HCT116 (cell line): ENCODE measurements around the gene DHODH. TPM values are rescaled to one million over a fixed set of nuclear protein-coding genes. Genes with fewer than 3 reads are reported as not detected.

Source experiments
- ATAC-seq: fragments of 200-7000 bp; cut with Tn5 transposase; 2 replicates; pipeline ENCODE4 v1.9.1; 2020; ENCODE audit warnings: mild to moderate bottlenecking, moderate library complexity
- BruUV-seq: library from RNA; stranded (reverse); fragments of 400-500 nt; replicated peaks from 2 replicates; lab custom pipeline; 2021; lab: Mats Ljungman, UMichigan
- CTCF ChIA-PET: fragments of 300-600 bp; sonication (Branson Sonifier 250); formaldehyde crosslinking; loops from one replicate; lab custom pipeline; 2021; ENCODE audit warnings: antibody characterized with exemption; lab: Charles Lee
- POLR2A ChIA-PET: fragments of 300-600, 350-600 bp; sonication (Branson Sonifier 250); formaldehyde crosslinking; loops from one replicate; lab custom pipeline; 2021; ENCODE audit warnings: antibody characterized with exemption; lab: Charles Lee
- RAD21 ChIA-PET, 2 experiments: fragments of 300-600 bp; sonication (Branson Sonifier 250); formaldehyde crosslinking; loops; one replicate each; lab custom pipeline; 2023; ENCODE audit warnings: low total read pairs in 2 of 2; ENCODE audit not compliant: uncharacterized antibody in 2 of 2, unreplicated experiment in 2 of 2, low non-redundant PET in 1 of 2; lab: Charles Lee
- DNase-seq: peaks from one replicate; pipeline ENCODE4 v3.0.0-alpha.2; 2010; ENCODE audit warnings: low read depth, low spot score
- H2AFZ ChIP-seq: fragments of 200-600 bp; shearing (Covaris generic), sonication (generic); 2 replicates; pipeline ENCODE4 v1.6.1; 2017; ENCODE audit warnings: low read depth, mixed run types, mixed read lengths, antibody characterized with exemption, low read length; ENCODE audit not compliant: poor library complexity, severe bottlenecking
- H3K27ac ChIP-seq: 2 replicates; pipeline ENCODE4 v1.5.1; 2012; ENCODE audit warnings: low read depth, low read length
- H3K27me3 ChIP-seq: fragments of 200-600 bp; sonication (generic); 2 replicates; pipeline ENCODE4 v1.6.1; 2016; ENCODE audit warnings: mixed run types, low read length, mixed read lengths; ENCODE audit not compliant: insufficient read depth
- H3K36me3 ChIP-seq, 2 experiments: fragments of 200-500 bp in 1 of 2; fragments of 200-600 bp in 1 of 2; sonication (Bioruptor generic) in 1 of 2; sonication (generic) in 1 of 2; 2 replicates each; pipeline versions ENCODE4 v1.5.1 to v1.6.1; 2014 to 2016; ENCODE audit warnings: low read length in 2 of 2, inconsistent platforms in 1 of 2, mixed read lengths in 1 of 2, mixed run types in 1 of 2; ENCODE audit not compliant: insufficient read depth in 2 of 2, control insufficient read depth in 1 of 2
- H3K4me1 ChIP-seq, 2 experiments: fragments of 200-600 bp in 1 of 2; sonication (generic) in 1 of 2; 2 replicates each; pipeline versions ENCODE4 v1.5.1 to v1.6.1; 2012 to 2017; ENCODE audit warnings: low read length in 2 of 2, inconsistent platforms in 1 of 2, mild to moderate bottlenecking in 1 of 2, mixed read lengths in 1 of 2, mixed run types in 1 of 2, moderate library complexity in 1 of 2; ENCODE audit not compliant: insufficient read depth in 2 of 2, control insufficient read depth in 1 of 2
- H3K4me2 ChIP-seq: fragments of 200-600 bp; sonication (generic); 2 replicates; pipeline ENCODE4 v1.6.1; 2017; ENCODE audit warnings: mixed run types, low read length, mixed read lengths
- H3K4me3 ChIP-seq, 2 experiments: fragments of 200-600 bp in 1 of 2; sonication (generic) in 1 of 2; replicated peaks in 1 of 2; 2 replicates each; pipeline ENCODE4 v1.5.1; 2011 to 2016; ENCODE audit warnings: low read length in 2 of 2, control low read depth in 1 of 2, low read depth in 1 of 2, mild to moderate bottlenecking in 1 of 2, mixed read lengths in 1 of 2, mixed run types in 1 of 2
- H3K79me2 ChIP-seq: fragments of 200-600 bp; sonication (generic); 2 replicates; pipeline ENCODE4 v1.6.1; 2017; ENCODE audit warnings: mild to moderate bottlenecking, mixed run types, low read length, moderate library complexity, mixed read lengths; ENCODE audit not compliant: insufficient read depth
- H3K9ac ChIP-seq: fragments of 200-600 bp; sonication (generic); 2 replicates; pipeline ENCODE4 v1.6.1; 2016; ENCODE audit warnings: low read length, mixed read lengths
- H3K9me2 ChIP-seq: fragments of 200-600 bp; sonication (generic), shearing (Covaris generic); 2 replicates; pipeline ENCODE4 v1.6.1; 2017; ENCODE audit warnings: mixed run types, mild to moderate bottlenecking, moderate library complexity; ENCODE audit not compliant: insufficient read depth
- H3K9me3 ChIP-seq, 2 experiments: fragments of 200-500 bp in 1 of 2; fragments of 200-600 bp in 1 of 2; sonication (Bioruptor generic) in 1 of 2; sonication (generic) in 1 of 2; 2 replicates each; pipeline ENCODE4 v1.6.1; 2014 to 2017; ENCODE audit warnings: low read length in 2 of 2, mixed read lengths in 2 of 2, inconsistent platforms in 1 of 2, low read depth in 1 of 2, mild to moderate bottlenecking in 1 of 2, mixed run types in 1 of 2, moderate library complexity in 1 of 2; ENCODE audit not compliant: control insufficient read depth in 1 of 2, insufficient read depth in 1 of 2
- H4K20me1 ChIP-seq: fragments of 200-600 bp; sonication (generic), shearing (Covaris generic); 2 replicates; pipeline ENCODE4 v1.6.1; 2017; ENCODE audit warnings: mixed run types, mild to moderate bottlenecking, moderate library complexity; ENCODE audit not compliant: insufficient read depth
- CBX3 ChIP-seq: IDR thresholded peaks from 2 replicates; pipeline ENCODE4 v1.6.1; 2012; ENCODE audit warnings: low read depth
- CEBPB ChIP-seq: IDR thresholded peaks from 2 replicates; pipeline ENCODE4 v1.6.1; 2012; ENCODE audit warnings: low read depth
- EGR1 ChIP-seq: IDR thresholded peaks from 2 replicates; pipeline ENCODE4 v1.6.1; 2012; ENCODE audit warnings: low read depth
- ELF1 ChIP-seq: IDR thresholded peaks from 2 replicates; pipeline ENCODE4 v1.6.1; 2012; ENCODE audit warnings: low read depth, borderline replicate concordance
- EZH2 ChIP-seq: fragments of 200-600 bp; sonication (generic); IDR thresholded peaks from 2 replicates; pipeline ENCODE4 v1.6.1; 2017; ENCODE audit warnings: antibody characterized with exemption, mixed run types
- EZH2phosphoT487 ChIP-seq: fragments of 200-600 bp; IDR thresholded peaks from 2 replicates; pipeline ENCODE4 v1.6.1; 2018; ENCODE audit warnings: antibody characterized with exemption, borderline replicate concordance
- FOSL1 ChIP-seq: IDR thresholded peaks from 2 replicates; pipeline ENCODE4 v1.6.1; 2012; ENCODE audit warnings: low read depth
- JUND ChIP-seq: IDR thresholded peaks from 2 replicates; pipeline ENCODE4 v1.6.1; 2012
- POLR2A ChIP-seq: IDR thresholded peaks from 2 replicates; pipeline ENCODE4 v1.7.0; 2011; ENCODE audit warnings: borderline replicate concordance; ENCODE audit not compliant: insufficient read depth, insufficient read length; ENCODE audit errors: extremely low read depth
- RAD21 ChIP-seq: IDR thresholded peaks from 2 replicates; pipeline ENCODE4 v1.6.1; 2012; ENCODE audit warnings: low read depth, mild to moderate bottlenecking
- SIN3A ChIP-seq: IDR thresholded peaks from 2 replicates; pipeline ENCODE4 v1.6.1; 2012; ENCODE audit warnings: low read depth
- SRF ChIP-seq: IDR thresholded peaks from 2 replicates; pipeline ENCODE4 v1.6.1; 2012; ENCODE audit warnings: low read depth
- TCF7L2 ChIP-seq: IDR thresholded peaks from 2 replicates; pipeline ENCODE4 v1.7.0; 2011; ENCODE audit warnings: borderline replicate concordance, inconsistent platforms; ENCODE audit not compliant: insufficient read depth, insufficient read length; ENCODE audit errors: extremely low read depth
- YY1 ChIP-seq: IDR thresholded peaks from 2 replicates; pipeline ENCODE4 v1.6.1; 2011; ENCODE audit warnings: low read length, low read depth, moderate library complexity, mild to moderate bottlenecking; ENCODE audit not compliant: insufficient replicate concordance; ENCODE audit errors: extremely low read depth
- ZFX ChIP-seq: fragments of 450-650 bp; IDR thresholded peaks from 2 replicates; pipeline ENCODE4 v1.6.1; 2017
- ZNF274 ChIP-seq: fragments of 200-500 bp; sonication (Bioruptor generic); IDR thresholded peaks from 2 replicates; pipeline ENCODE4 v1.6.1; 2014; ENCODE audit warnings: mild to moderate bottlenecking, low read depth, low read length, inconsistent platforms
- intact Hi-C: fragments of 100-400 bp; cut with micrococcal nuclease; formaldehyde crosslinking; loops from 2 replicates; pipeline ENCODE4 v1.10.0; 2022
- total RNA-seq: library from RNA; stranded (reverse); gene quantifications from one replicate; pipeline ENCODE4 v1.2.1, GENCODE V29; 2021; ENCODE audit not compliant: unreplicated experiment
- TF ChIP-seq, protein P1 (sequence below): IDR thresholded peaks from 2 replicates; pipeline ENCODE4 v1.6.1; 2012; ENCODE audit warnings: low read depth
- TF ChIP-seq, protein P2 (sequence below), 3 experiments: fragments of 200-600 bp in 1 of 3; sonication (generic) in 1 of 3; IDR thresholded peaks in 2 of 3; conservative IDR thresholded peaks in 1 of 3; 2 replicates each; pipeline ENCODE4 v1.5.1; 2012 to 2017; ENCODE audit warnings: low read depth in 2 of 3, low read length in 2 of 3, antibody characterized with exemption in 1 of 3, borderline replicate concordance in 1 of 3, control low read depth in 1 of 3, mild to moderate bottlenecking in 1 of 3, mixed read lengths in 1 of 3, mixed run types in 1 of 3, moderate library complexity in 1 of 3; ENCODE audit not compliant: insufficient read depth in 1 of 3

DHODH gene
- total RNA-seq, 1 experiment from 2014 or later = 22.1 TPM

DNA sequence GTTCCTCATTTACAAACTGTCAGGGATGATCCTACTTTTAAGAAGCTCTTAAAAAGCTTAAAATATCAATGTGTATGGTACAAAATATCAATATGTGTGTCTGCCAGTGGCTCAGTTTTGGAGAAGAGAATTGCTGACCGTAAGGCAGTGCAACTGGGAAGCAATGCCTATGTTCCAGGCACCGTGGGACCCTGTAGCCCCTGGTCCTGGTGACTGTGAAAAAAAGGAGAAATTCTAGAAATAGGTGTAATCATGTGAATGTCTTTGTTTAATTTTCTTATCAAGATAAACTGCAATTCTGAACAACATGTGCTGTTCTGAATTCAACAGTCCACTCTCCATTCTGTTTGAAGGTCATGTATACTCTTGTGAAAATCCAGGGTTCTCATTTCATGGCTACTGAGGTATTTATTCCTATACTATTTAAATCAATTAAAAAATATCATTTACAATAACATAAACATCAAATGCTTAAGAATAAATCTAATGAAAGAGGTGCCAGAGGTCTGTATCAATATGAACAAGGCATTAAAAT lies 36.3 kb downstream of the DHODH start:
- Histone ChIP-seq H3K9ac (no peak overlapping the region), H3K9me2 (no peaks in the 10 kb centered on the region), H3K4me1 (no peaks in the 10 kb centered on the region), H4K20me1 (no peaks in the 10 kb centered on the region), H3K79me2 (no peaks in the 10 kb centered on the region), H3K9me3 (no peaks in the 10 kb centered on the region; a peak in 2 of 4 replicates), H3K4me2 (no peak overlapping the region), H3K36me3 (no peaks in the 10 kb centered on the region), H3K27ac (no peak overlapping the region), H2AFZ (no peak overlapping the region), H3K4me3 (no peak overlapping the region), H3K27me3 (no peaks in the 10 kb centered on the region)
- ChIA-PET CTCF (no interaction called here), POLR2A (no interaction called here), RAD21 (no interaction called here)
- intact Hi-C loops = no loop called here
- no peak for ATAC-seq
- no TSS peak for BruUV-seq
- TF ChIP-seq RAD21 (no peak), ZNF274 (no peak), YY1 (no peak), SIN3A (no peak), SRF (no peak), EGR1 (no peak)
- DNase-seq = no peak

DNA sequence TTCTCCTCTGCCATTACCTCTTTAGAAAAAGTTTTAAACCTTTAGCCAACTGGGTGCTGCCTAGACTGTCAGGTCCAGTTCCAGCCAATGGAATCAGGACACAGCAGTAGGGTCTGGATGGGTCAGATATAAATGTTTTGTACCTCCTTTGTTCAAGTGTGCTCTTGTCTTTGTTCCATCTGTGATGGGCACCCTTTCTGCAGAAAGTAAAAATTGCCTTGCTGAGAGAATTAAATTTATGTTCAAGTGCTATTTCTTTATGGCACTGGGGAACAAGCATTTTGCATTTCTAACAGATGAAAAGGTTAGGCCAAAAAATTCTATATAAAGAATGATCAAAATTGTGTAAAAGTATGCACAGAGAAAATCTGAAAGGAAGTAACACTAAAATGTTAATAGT lies 40.6 kb downstream of the DHODH start:
- peaks cover 10% of the 10 kb centered on the region; the same call in 1 of the 2 replicates for H3K27me3 ChIP-seq
- no peaks in the 10 kb centered on the region for H3K79me2 ChIP-seq
- no peaks in the 10 kb centered on the region for H3K4me1 ChIP-seq
- H3K36me3 ChIP-seq = no peaks in the 10 kb centered on the region
- H3K9me2 ChIP-seq = no peaks in the 10 kb centered on the region
- CTCF ChIA-PET = no interaction called here
- H3K9ac ChIP-seq = no peak overlapping the region
- no peak overlapping the region for H3K4me2 ChIP-seq
- no TSS peak for BruUV-seq
- H2AFZ ChIP-seq = no peak overlapping the region
- H3K27ac ChIP-seq = no peak overlapping the region
- ATAC-seq (no peak), DNase-seq (no peak)
- POLR2A ChIA-PET = no interaction called here
- H3K4me3 ChIP-seq = no peak overlapping the region
- RAD21 ChIA-PET = no interaction called here
- intact Hi-C loops = no loop called here
- no peaks in the 10 kb centered on the region for H4K20me1 ChIP-seq
- no peaks in the 10 kb centered on the region; a peak in 2 of 4 replicates for H3K9me3 ChIP-seq
- TF ChIP-seq, protein P1, sequence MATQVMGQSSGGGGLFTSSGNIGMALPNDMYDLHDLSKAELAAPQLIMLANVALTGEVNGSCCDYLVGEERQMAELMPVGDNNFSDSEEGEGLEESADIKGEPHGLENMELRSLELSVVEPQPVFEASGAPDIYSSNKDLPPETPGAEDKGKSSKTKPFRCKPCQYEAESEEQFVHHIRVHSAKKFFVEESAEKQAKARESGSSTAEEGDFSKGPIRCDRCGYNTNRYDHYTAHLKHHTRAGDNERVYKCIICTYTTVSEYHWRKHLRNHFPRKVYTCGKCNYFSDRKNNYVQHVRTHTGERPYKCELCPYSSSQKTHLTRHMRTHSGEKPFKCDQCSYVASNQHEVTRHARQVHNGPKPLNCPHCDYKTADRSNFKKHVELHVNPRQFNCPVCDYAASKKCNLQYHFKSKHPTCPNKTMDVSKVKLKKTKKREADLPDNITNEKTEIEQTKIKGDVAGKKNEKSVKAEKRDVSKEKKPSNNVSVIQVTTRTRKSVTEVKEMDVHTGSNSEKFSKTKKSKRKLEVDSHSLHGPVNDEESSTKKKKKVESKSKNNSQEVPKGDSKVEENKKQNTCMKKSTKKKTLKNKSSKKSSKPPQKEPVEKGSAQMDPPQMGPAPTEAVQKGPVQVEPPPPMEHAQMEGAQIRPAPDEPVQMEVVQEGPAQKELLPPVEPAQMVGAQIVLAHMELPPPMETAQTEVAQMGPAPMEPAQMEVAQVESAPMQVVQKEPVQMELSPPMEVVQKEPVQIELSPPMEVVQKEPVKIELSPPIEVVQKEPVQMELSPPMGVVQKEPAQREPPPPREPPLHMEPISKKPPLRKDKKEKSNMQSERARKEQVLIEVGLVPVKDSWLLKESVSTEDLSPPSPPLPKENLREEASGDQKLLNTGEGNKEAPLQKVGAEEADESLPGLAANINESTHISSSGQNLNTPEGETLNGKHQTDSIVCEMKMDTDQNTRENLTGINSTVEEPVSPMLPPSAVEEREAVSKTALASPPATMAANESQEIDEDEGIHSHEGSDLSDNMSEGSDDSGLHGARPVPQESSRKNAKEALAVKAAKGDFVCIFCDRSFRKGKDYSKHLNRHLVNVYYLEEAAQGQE = no peak
- no peak for TF ChIP-seq CEBPB
- TF ChIP-seq ZNF274 = no peak
- TF ChIP-seq CBX3 = no peak
- no peak for TF ChIP-seq EZH2phosphoT487
- TF ChIP-seq ZFX = no peak
- no peak for TF ChIP-seq ELF1
- TF ChIP-seq RAD21 = no peak
- no peak for TF ChIP-seq JUND
- no peak for TF ChIP-seq POLR2A
- TF ChIP-seq, protein P2, sequence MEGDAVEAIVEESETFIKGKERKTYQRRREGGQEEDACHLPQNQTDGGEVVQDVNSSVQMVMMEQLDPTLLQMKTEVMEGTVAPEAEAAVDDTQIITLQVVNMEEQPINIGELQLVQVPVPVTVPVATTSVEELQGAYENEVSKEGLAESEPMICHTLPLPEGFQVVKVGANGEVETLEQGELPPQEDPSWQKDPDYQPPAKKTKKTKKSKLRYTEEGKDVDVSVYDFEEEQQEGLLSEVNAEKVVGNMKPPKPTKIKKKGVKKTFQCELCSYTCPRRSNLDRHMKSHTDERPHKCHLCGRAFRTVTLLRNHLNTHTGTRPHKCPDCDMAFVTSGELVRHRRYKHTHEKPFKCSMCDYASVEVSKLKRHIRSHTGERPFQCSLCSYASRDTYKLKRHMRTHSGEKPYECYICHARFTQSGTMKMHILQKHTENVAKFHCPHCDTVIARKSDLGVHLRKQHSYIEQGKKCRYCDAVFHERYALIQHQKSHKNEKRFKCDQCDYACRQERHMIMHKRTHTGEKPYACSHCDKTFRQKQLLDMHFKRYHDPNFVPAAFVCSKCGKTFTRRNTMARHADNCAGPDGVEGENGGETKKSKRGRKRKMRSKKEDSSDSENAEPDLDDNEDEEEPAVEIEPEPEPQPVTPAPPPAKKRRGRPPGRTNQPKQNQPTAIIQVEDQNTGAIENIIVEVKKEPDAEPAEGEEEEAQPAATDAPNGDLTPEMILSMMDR (IDR thresholded peaks at IDR 0.05 in 2 of 3, conservative IDR thresholded peaks at IDR 0.05 in 1 of 3; ENCODE audit: borderline replicate concordance in 1 of 3, insufficient read depth in 1 of 3, low read depth in 2 of 3, low read length in 2 of 3) = no peak
- no peak for TF ChIP-seq EZH2
- no peak for TF ChIP-seq FOSL1
- no peak for TF ChIP-seq TCF7L2
